Neutrophil (primary cell): ENCODE data around the gene KLHL13.

Experiments used
- H3K27ac ChIP-seq: fragments of 200-600 bp; sonication (generic); 2 replicates; pipeline ENCODE4 v1.5.1; 2016; ENCODE audit warnings: mild to moderate bottlenecking, moderate library complexity
- H3K27me3 ChIP-seq: fragments of 200-600 bp; sonication (generic); 2 replicates; pipeline ENCODE4 v1.6.0; 2016; ENCODE audit warnings: mild to moderate bottlenecking
- H3K36me3 ChIP-seq: fragments of 200-600 bp; sonication (generic); 2 replicates; pipeline ENCODE4 v1.5.1; 2017
- H3K4me1 ChIP-seq, 2 experiments: fragments of 200-600 bp in 1 of 2; sonication (generic) in 1 of 2; 1 replicate in 1 of 2; 2 replicates in 1 of 2; pipeline versions ENCODE4 v1.5.1 to v1.6.1; 2013 to 2016; ENCODE audit warnings: low read depth in 1 of 2, low read length in 1 of 2, mild to moderate bottlenecking in 1 of 2, moderate library complexity in 1 of 2; ENCODE audit not compliant: control insufficient read depth in 1 of 2, insufficient read depth in 1 of 2
- H3K4me3 ChIP-seq, 2 experiments: fragments of 200-600 bp in 1 of 2; sonication (generic) in 1 of 2; 1 replicate in 1 of 2; 2 replicates in 1 of 2; pipeline ENCODE4 v1.5.1; 2013 to 2016; ENCODE audit warnings: low read depth in 1 of 2, low read length in 1 of 2, mild to moderate bottlenecking in 1 of 2, moderate library complexity in 1 of 2
- H3K9me3 ChIP-seq: fragments of 200-600 bp; sonication (generic); 2 replicates; pipeline ENCODE4 v1.5.1; 2016
- TF ChIP-seq, protein P1 (sequence below): fragments of 200-600 bp; sonication (generic); IDR thresholded peaks from 2 replicates; pipeline ENCODE4 v1.5.1; 2016; ENCODE audit warnings: antibody characterized with exemption

Gene KLHL13

DNA sequence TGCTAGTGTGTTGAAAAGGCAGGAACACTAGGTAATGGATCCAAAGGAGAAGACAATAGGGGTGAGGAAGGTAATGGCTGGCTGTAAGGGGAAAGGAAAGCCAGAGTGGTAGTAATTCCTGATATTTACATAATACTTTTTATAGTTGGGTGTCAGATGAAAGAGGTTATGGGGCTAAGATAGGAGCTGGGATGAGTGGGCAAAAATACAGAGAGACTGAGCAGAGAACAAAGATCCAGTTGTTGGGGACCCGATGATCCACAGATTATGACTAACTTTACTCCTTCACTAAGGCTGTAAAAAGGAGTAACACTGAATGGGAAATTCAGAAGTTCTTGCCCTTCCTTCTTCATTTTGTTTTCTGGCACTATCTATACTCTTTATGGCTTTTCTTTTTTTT is 138.2 kb downstream of the KLHL13 start:
- TF ChIP-seq, protein P1, sequence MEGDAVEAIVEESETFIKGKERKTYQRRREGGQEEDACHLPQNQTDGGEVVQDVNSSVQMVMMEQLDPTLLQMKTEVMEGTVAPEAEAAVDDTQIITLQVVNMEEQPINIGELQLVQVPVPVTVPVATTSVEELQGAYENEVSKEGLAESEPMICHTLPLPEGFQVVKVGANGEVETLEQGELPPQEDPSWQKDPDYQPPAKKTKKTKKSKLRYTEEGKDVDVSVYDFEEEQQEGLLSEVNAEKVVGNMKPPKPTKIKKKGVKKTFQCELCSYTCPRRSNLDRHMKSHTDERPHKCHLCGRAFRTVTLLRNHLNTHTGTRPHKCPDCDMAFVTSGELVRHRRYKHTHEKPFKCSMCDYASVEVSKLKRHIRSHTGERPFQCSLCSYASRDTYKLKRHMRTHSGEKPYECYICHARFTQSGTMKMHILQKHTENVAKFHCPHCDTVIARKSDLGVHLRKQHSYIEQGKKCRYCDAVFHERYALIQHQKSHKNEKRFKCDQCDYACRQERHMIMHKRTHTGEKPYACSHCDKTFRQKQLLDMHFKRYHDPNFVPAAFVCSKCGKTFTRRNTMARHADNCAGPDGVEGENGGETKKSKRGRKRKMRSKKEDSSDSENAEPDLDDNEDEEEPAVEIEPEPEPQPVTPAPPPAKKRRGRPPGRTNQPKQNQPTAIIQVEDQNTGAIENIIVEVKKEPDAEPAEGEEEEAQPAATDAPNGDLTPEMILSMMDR = no peak
- H3K27me3 ChIP-seq = no peaks in the 10 kb centered on the region
- H3K36me3 ChIP-seq = no peaks in the 10 kb centered on the region
- H3K9me3 ChIP-seq = no peaks in the 10 kb centered on the region
- no peaks in the 10 kb centered on the region for H3K4me1 ChIP-seq
- H3K27ac ChIP-seq = no peak overlapping the region
- H3K4me3 ChIP-seq = no peak overlapping the region

DNA sequence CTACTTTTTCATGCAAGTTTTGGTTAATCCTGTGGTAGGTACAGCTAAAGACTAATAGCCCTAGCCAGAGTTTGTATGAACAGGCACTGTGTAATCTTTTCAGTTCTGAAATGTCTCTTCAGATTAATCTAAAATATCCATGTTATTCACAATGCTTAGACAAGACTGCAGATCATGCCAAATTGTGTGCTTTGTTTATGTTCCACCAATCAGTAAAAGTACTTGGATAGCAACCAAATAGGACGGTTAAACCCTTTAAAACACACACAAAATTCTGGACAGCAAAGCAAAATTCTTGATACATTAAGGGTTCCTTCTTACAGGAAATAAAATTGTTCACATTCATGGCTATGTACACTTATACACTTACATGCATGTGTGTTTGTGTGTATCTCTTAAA is 139.1 kb downstream of the KLHL13 start:
- no peaks in the 10 kb centered on the region for H3K36me3 ChIP-seq
- no peaks in the 10 kb centered on the region for H3K9me3 ChIP-seq
- H3K4me3 ChIP-seq = no peak overlapping the region
- no peaks in the 10 kb centered on the region for H3K27me3 ChIP-seq
- H3K27ac ChIP-seq = no peak overlapping the region
- H3K4me1 ChIP-seq = no peaks in the 10 kb centered on the region
- TF ChIP-seq, protein P1 = no peak

DNA sequence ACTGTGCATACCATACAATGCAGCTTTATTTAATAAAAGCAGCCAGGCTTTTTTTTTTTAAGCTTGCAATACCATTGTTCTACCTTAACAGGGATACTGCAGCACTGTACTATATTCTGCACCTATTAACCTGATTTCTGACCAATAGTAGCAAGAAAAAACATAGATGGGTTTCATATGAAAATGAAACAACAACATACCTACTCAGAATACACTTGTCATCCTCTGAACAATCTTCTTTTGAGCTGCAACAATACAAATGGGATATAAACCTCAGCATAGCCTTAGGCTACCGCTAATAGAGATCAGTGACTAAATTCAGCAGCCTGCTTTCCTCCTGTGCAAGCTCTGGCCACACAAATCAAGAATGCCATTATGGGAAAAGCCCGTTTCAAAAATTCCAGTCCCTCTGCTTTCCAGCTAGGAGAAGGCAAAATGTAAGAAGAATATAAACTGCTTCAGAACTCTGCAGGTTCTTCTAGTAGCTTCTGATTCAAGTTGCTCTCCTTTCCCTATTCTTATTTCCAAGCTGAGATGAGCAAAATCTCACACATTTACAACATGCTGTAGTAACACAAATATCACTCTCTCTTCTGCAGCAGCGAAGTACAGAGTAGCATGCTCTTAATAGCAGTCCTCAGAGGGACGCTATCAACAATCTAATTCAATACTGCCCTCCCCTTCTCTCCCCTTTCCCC is 143.4 kb downstream of the KLHL13 start:
- H3K9me3 ChIP-seq = no peaks in the 10 kb centered on the region
- no peaks in the 10 kb centered on the region for H3K36me3 ChIP-seq
- TF ChIP-seq, protein P1 = no peak
- no peaks in the 10 kb centered on the region for H3K4me1 ChIP-seq
- no peak overlapping the region for H3K27ac ChIP-seq
- no peaks in the 10 kb centered on the region for H3K27me3 ChIP-seq
- no peak overlapping the region for H3K4me3 ChIP-seq

DNA sequence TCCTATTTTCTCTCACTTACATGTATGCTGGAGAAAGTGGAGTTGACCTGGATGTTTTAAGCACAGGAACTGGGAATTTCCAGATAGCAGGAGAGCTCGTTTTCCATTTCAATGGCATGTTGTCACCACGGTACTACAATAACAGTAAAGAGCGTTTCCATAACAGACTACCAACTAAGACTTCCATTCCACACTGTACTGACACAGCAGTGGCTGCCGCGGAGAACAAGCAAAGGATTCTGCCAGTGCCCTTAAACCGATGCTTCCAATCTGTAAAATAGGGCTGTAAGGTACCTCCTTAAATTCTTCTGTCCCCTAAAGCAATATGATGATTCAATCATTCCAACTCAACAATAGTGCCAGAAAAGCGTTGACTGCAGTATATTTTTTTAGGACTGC is 143.9 kb downstream of the KLHL13 start:
- Histone ChIP-seq H3K36me3 (no peaks in the 10 kb centered on the region), H3K4me1 (no peaks in the 10 kb centered on the region), H3K27me3 (no peaks in the 10 kb centered on the region), H3K4me3 (no peak overlapping the region), H3K9me3 (no peaks in the 10 kb centered on the region), H3K27ac (no peak overlapping the region)
- TF ChIP-seq, protein P1 = no peak

DNA sequence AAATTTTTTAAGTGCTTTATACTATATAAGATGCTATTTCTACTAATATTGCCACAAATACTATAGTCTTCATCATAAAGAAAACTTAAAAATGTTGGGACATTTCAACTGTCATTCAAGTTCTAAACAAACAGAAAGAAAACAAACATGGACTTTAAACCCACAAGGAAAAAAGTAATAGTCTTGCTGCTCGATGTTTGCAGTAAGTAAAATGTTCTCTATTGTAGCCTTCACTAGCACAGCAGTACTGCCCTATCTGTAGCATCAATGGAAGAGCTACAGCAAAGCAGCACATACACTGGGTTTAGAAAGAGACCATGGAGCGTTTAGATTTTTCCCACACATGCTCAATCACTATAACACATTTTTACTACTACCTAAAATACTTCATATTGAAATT is 146.8 kb downstream of the KLHL13 start:
- Histone ChIP-seq H3K27ac (no peak overlapping the region), H3K9me3 (no peaks in the 10 kb centered on the region), H3K4me3 (no peak overlapping the region), H3K36me3 (no peaks in the 10 kb centered on the region), H3K4me1 (no peaks in the 10 kb centered on the region), H3K27me3 (no peaks in the 10 kb centered on the region)
- TF ChIP-seq, protein P1 = no peak
